CD4-positive, alpha-beta T cell treated with Interferon alpha-2 for 1 hour (primary cell): ENCODE measurements around the gene ANAPC1.
A peak's percentile ranks its signal among the peaks of the same experiment; 100 is the strongest.
"Not testable (repeated sequence)": the region's sequence is repeated elsewhere in the genome, so short reads cannot be mapped to it uniquely, and the experiment has no call there.

Source experiments
- DNase-seq, 2 donors: peaks; one replicate each; pipeline ENCODE4 v3.0.0-alpha.2; 2020 to 2022

The ANAPC1 gene

GRCh38 chr2:111905475-111905869 lies 21.5 kb upstream of the ANAPC1 start:
- not testable (repeated sequence) for DNase-seq

GRCh38 chr2:111904726-111905474 lies 20.9 kb upstream of the ANAPC1 start:
- no peak for DNase-seq

- no peak for DNase-seq
Observed at GRCh38 chr2:111903930-111904439, 20.0 kb upstream of the ANAPC1 start.

GRCh38 chr2:111903516-111903915 lies 19.5 kb upstream of the ANAPC1 start:
- DNase-seq, result no peak

- DNase-seq, result no peak
Observed at GRCh38 chr2:111900859-111901258, 16.9 kb upstream of the ANAPC1 start.

GRCh38 chr2:111898703-111899514 lies 14.9 kb upstream of the ANAPC1 start:
- DNase-seq, result peak in 1 of 2 donors; percentile 14

GRCh38 chr2:111897924-111898702 lies 14.1 kb upstream of the ANAPC1 start, which contains the start of gene MERTK:
Gene MERTK (plus strand): TSS chr2:111898607. CDS start chr2:111898736, 129 bp downstream.
- DNase-seq, result peak; percentile 25 to 45

- no peak for DNase-seq
Observed at GRCh38 chr2:111897630-111897923, 13.6 kb upstream of the ANAPC1 start.

- DNase-seq, result no peak
Observed at GRCh38 chr2:111896576-111896975, 12.6 kb upstream of the ANAPC1 start.

- DNase-seq, result no peak
Observed at GRCh38 chr2:111896024-111896423, 12.0 kb upstream of the ANAPC1 start.

- no peak for DNase-seq
Observed at GRCh38 chr2:111884592-111884964, 585 bp upstream of the ANAPC1 start.

GRCh38 chr2:111872806-111873205 lies 11.2 kb downstream of the ANAPC1 start:
- not testable (repeated sequence) for DNase-seq

GRCh38 chr2:111865124-111865523 lies 18.9 kb downstream of the ANAPC1 start:
- not testable (repeated sequence) for DNase-seq

GRCh38 chr2:111860005-111860404 lies 24.0 kb downstream of the ANAPC1 start:
- DNase-seq, result not testable (repeated sequence)

- DNase-seq, result not testable (repeated sequence)
Observed at GRCh38 chr2:111852544-111852943, 31.4 kb downstream of the ANAPC1 start.

GRCh38 chr2:111850646-111851045 lies 33.3 kb downstream of the ANAPC1 start:
- peak in 1 of 2 donors; percentile 16 for DNase-seq

- not testable (repeated sequence) for DNase-seq
Observed at GRCh38 chr2:111839625-111840282, 44.2 kb downstream of the ANAPC1 start.

- not testable (repeated sequence) for DNase-seq
Observed at GRCh38 chr2:111838992-111839391, 45.0 kb downstream of the ANAPC1 start.

- not testable (repeated sequence) for DNase-seq
Observed at GRCh38 chr2:111834221-111834620, 49.8 kb downstream of the ANAPC1 start.

- DNase-seq, result not testable (repeated sequence)
Observed at GRCh38 chr2:111830479-111830878, 53.5 kb downstream of the ANAPC1 start.

- not testable (repeated sequence) for DNase-seq
Observed at GRCh38 chr2:111828217-111828766, 55.7 kb downstream of the ANAPC1 start.

- DNase-seq, result not testable (repeated sequence)
Observed at GRCh38 chr2:111812970-111813622, 70.9 kb downstream of the ANAPC1 start.
